Activated CD4-positive, CD25-positive, alpha-beta regulatory T cell treated with anti-CD3 and anti-CD28 coated beads, Interleukin-2, amount 50 U/mL, for 24 hours (primary cell): Measurements from ENCODE around the gene CELF4.

ENCODE experiments used
- ATAC-seq, 2 donors: fragments of 150-1000 bp; cut with Tn5 transposase; one replicate each; pipeline ENCODE4 v1.10.0; 2021; ENCODE audit warnings: mild to moderate bottlenecking in 1 of 2, moderate library complexity in 1 of 2

The CELF4 gene

DNA sequence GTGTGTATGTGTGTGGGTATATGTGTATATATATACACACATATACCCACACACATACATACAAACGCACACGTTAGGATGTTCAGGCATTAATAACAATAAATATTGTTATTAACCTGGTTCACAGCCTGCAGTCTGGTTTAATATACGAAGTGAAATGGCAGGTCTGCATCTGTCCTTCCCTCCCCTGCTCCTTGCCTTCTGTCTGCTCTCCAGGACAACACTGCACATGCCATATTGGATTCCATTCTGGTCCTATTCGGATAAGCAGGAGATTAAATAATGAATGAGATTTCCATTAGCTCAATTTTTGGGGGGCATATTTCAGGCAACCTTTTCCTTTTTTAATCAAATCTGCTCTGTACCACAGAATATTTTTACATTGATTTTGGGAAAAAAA is 158.0 kb downstream of the CELF4 start:
- ATAC-seq: no peak

DNA sequence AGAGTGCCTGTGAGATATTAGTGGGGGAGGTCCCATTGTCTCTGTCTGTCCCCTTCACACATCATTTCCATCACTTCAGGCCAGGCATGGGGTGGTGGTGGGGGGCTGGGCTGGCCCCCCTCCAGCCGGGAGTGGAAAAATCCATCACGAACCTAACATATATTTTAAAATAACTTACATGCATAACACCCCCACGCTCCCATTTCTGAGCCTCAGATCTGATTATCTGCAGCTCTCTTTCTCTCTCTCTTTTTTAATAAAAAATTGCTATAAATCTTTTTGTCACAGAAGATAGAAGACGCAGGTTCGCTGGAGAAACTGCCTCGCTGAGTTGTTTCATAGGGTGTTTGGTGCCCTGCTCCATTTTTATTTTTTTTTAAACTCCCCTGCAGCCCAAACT is 159.8 kb downstream of the CELF4 start:
- ATAC-seq: no peak

- no peak for ATAC-seq
These were observed 160.4 kb downstream of the CELF4 start for GRCh38 chr18:37405229-37405628.

- ATAC-seq: no peak
These were observed 161.8 kb downstream of the CELF4 start for GRCh38 chr18:37403788-37404187.

GRCh38 chr18:37403100-37403781 is 162.4 kb downstream of the CELF4 start:
- ATAC-seq: no peak

- ATAC-seq: no peak
These were observed 162.9 kb downstream of the CELF4 start for GRCh38 chr18:37402735-37403099.

GRCh38 chr18:37400802-37401201 is 164.8 kb downstream of the CELF4 start:
- no peak for ATAC-seq

- no peak for ATAC-seq
These were observed 167.2 kb downstream of the CELF4 start for GRCh38 chr18:37398248-37398920.

DNA sequence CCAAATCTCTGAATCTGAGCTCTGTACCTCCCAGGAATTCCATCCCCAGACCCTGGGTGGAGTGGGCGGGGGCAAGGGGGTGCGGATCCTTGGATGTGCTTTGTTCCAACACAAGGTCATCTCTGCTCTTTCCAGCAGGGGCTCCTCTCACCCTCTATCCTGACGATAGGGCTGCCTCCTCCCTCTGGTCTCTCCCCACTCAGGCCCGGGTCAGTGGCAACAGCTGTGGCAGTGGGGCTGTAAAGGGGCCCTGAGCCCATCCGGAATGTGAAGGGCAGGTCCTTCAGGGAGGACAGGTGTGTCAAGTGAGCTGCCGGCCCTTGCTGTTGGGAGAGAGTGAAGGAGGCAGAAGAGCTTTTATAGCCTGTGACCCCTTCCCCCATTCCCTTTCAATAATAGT is 167.8 kb downstream of the CELF4 start:
- ATAC-seq: no peak

DNA sequence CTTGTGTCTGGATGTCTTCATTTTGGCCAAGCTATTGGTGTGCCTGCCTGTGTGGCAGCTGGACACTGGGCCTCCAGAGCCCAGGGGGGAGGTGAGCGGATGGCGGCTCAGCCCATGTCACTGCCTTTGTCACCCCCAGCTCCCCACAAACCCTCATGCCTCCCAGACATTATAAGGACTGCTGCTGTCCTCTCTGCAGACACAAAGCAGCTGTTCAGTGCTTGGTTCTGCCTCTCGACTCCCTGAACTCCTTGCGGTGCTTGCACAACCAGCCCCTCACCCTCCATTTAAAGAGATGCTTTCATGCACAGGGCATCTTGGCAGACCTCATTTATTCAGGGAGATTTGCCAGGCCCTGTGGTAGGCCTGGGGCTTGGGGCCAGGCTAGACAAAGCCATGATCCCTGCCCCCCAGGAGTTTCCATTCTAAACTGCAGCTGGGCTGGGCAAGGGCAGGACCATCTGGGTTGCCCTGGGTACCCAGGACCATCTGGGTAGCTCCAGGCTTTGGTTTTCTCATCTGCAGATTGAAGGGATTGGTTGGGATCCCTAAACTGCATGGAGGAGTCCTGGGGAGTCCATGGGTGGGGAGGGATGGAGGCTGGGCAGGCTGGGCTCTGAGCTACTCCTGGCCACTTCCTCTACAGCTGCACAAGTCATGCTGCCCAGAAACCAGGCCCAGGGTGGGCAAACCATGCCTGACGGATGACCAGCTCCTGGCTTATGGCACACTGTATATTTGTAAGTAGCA is 168.5 kb downstream of the CELF4 start:
- ATAC-seq: no peak

GRCh38 chr18:37395631-37396030 is 170.0 kb downstream of the CELF4 start:
- no peak for ATAC-seq

GRCh38 chr18:37395138-37395537 is 170.5 kb downstream of the CELF4 start:
- ATAC-seq: no peak

- no peak for ATAC-seq
These were observed 171.0 kb downstream of the CELF4 start for GRCh38 chr18:37394610-37394965.

DNA sequence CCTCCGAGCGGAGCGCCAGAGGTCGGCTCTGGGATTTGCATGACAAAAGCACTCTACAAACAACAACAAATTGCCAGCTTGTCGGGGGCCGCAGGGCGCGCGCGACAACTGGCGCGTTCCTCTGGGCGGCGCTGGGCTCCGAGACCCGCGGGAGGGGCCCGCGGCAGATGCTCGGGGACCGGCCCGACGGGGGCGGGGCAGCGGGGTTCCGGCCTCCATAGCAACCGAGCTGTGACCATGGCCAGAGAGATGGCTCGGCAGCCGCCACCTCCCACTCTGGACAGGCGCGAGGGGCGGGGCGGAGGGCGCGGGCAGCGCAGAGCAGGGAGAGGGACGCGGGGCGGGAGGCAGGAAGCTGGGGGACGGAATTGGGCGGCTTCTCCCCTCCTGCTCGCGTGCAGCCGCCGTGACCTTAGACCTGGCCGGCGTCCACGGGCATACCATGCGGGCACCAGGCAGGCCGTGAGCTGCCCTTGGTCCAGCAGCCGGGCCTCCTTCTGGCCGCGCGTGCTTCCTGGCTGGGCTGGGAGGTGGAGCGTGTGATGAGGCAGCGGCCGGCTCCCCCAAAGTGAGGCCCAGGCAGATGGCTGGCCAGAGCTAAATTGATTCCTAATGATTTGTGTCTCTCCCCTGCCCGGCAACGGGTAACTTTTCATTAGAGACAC is 171.5 kb downstream of the CELF4 start:
- no peak for ATAC-seq

- no peak for ATAC-seq
These were observed 172.3 kb downstream of the CELF4 start for GRCh38 chr18:37393221-37393827.

- no peak for ATAC-seq
These were observed 172.9 kb downstream of the CELF4 start for GRCh38 chr18:37392648-37393047.

DNA sequence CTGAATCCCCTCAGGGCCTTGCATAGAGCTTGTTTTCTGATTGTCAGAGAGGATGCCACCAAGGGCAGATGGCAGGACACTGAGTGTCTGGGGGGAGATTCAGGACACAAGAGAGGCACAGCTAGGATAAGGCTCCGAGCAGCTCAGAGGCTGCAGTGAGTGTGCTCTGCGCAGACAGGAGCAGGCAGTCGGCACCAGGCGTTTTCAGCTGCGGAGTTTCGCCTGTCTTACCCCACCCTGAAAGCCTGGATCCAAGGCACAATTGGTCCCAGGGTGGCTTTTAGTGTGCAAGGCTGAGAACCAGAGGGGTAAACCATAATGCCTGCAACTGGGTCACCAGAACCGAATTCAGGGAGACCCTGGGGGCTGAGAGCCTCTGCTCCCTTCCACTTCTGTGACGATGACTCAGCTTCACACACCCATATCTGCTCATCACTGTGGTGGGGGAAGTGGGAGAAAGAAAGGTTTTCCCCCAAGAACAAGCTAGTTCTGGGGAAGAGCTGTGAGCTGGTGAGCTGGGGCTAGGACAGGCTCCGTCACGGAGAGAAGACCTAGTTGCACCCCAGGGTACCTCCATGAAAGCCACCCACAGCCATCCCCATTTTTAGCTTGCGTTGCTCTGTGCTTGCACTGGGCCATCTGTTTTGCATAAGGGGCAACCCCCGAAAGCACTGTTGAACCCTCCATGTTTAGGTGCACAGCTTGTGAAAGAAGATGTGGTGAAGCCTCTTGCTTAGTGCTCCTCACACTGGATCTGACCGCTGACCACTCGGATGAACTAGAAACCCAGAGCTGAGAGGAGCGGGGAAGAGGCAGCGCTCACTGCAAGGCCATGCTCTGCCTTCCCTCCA is 173.7 kb downstream of the CELF4 start:
- no peak for ATAC-seq

DNA sequence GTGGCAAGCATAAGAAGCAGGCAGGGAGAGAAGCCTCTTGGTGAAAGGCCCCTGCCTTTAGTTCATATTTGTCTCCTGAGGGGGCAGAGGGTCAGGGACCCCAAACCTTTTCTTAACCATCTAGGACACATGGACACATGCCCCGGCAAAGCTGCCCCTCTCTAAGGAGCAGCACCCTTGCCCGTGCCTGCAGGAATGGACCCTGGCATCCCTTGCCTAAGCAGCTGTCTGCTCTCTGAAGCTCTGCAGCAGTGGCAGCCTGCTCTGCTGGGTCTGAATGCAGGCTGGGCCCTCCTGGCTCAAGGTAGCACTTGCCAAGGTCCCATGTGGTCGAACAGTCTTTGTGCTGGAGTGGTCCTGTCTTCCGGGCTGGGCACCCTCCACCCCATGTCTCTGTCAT is 174.4 kb downstream of the CELF4 start:
- ATAC-seq: no peak

GRCh38 chr18:37390687-37391086 is 174.9 kb downstream of the CELF4 start:
- no peak for ATAC-seq

DNA sequence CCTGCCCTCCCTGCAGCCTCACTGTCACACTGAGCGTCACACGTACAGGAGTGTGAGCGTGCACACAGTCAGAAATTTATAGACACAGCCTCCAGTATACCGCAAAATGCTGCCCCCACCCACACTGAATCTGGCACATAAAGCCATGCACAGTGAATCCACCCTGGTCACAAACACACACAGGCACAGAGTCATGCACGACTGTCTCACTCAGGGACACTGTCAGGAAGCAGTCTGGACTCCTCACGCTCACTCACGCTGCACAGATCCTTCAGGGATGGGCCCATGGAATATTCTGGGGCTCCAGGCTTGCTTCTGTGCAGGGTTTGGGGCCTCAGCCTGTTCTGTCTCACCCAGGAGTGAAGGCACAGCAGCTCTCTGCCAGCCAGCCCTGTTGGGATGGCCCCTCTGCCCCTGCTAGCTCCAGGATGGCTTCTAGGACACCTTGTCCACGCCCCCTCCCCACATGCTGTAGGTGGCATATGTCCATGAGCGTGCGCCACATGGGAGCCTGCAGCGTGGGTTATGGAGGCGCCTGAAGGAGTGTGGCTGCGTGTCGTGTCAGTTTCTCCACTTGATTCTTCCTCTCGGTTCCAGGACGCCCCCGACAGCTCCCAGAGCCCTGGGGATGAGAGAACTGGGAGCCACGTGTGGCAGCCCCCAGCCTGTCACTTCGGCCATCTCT is 175.8 kb downstream of the CELF4 start:
- no peak for ATAC-seq

GRCh38 chr18:37389041-37389440 is 176.6 kb downstream of the CELF4 start:
- no peak for ATAC-seq

DNA sequence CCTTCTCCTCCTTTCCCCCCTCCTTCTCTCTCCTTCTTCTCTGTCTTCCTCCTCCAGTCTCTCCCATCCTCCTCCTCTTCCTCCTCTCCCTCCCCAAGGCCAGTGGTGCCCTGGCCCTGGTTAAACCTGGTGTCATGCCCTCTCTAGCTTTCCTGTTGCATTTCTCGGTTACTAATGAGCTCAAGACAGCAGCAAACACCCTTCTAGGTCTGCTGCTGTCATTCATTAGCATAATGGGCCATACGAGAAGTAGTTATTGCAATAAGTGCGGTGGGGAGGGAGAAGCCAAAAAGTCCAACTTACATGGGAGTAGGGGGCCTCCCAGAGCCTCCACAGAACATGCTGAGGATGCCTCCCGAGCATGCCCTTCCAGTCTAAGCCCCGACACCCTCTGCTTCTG is 177.2 kb downstream of the CELF4 start:
- no peak for ATAC-seq
